ENCODE measurements around the gene FAM117A.
"Not testable (repeated sequence)": the region's sequence is repeated elsewhere in the genome, so short reads cannot be mapped to it uniquely, and the experiment has no call there.

Gene FAM117A

DNA sequence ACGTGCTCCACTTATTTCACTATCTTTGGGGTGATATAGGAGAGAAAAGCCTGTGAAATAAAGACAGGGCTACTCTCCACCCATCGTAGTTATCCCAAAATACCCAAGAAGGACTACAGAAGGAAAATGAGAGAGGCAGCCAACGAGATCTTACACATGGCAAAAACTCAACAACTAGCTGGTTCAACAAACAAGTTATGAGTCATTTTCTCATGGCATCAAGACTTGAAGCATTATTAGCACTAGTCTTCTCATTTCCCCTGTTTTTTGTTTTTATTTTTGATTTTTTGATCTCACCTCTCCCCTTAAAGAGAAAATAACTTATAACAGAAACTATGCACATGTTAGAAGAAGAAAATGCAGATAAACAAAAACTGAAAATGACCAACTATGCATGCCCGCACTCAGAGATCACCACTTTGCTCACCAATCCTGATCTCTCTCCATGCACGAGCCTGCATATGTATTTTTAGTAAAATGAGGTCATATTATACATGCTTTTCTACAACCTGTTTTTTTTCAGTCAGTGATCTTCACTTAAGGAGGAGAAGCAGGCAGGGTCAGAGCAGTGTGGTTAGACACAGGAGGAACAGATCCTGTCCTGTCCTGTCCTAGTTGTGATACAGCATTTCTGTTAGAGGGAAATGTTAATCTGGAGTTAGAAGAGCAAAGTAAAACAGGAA, 22.8 kb downstream of the FAM117A start:
- DNase-seq (ENCODE audit: low spot score), result no peak
- FAIRE-seq, result no peak

DNA sequence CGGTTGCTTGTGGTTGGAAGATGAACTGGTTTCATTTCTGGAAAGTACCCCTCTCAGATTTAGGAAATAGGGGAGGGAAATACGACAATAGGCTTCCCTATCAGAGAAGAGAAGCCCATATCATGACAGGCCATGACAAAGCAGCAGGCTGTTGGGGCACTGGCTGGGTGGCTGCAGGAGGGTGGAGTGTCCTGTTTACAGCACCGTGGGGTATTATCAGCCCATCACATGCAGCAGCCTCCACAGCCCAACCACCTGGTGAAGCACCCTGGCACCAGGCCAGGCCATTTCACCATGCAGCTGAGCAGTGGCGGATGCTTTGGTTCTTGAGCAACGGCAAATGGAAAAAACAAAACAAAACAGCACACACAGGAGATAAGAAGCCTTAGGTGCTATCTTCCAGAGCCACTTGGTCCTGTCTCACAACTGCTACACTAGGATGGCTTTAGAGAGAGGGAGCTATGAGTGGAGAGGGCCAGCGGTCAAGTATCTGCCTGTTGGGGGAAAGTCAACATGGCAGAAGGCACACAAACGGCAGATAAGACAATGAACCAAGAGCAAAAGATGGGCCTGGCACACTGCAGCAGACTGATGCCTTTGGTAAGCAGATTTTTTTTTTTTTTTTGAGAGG, 24.2 kb downstream of the FAM117A start:
- DNase-seq (ENCODE audit: low spot score) (no peak), FAIRE-seq (no peak)

DNA sequence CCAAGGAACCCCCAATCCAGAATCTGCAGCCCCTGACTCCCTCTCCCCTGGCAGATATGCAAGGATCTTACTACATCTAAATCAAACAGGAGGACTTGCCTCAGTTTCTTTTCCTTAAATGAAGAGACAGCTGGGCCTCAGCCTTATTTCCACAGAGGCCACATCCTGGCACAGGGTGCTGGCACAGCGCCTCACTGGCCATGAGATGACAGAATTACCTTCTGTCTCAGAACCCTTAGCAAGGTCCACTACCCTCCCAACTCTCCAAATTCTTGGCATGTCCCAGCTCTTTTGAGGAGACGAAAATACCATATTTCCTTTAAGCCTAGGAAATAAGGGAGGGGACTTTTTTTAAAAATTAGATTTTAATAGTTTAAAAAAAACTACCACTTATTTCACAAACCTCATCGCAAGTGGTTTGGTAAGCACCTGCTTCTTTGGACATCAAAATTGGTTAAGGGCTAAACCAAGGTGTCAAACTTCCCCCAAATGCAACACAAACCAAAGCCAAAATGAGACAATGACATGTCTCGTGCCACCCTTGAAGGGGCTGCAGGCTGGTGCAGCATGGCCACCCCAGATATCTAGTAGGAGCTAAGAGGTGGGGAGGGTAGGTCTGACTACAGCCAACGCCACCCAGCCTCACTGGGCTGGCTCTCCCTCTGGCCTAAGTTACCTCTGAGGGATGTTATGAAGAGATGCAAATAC, 25.3 kb downstream of the FAM117A start:
- FAIRE-seq (no peak), DNase-seq (ENCODE audit: low spot score) (no peak)

DNA sequence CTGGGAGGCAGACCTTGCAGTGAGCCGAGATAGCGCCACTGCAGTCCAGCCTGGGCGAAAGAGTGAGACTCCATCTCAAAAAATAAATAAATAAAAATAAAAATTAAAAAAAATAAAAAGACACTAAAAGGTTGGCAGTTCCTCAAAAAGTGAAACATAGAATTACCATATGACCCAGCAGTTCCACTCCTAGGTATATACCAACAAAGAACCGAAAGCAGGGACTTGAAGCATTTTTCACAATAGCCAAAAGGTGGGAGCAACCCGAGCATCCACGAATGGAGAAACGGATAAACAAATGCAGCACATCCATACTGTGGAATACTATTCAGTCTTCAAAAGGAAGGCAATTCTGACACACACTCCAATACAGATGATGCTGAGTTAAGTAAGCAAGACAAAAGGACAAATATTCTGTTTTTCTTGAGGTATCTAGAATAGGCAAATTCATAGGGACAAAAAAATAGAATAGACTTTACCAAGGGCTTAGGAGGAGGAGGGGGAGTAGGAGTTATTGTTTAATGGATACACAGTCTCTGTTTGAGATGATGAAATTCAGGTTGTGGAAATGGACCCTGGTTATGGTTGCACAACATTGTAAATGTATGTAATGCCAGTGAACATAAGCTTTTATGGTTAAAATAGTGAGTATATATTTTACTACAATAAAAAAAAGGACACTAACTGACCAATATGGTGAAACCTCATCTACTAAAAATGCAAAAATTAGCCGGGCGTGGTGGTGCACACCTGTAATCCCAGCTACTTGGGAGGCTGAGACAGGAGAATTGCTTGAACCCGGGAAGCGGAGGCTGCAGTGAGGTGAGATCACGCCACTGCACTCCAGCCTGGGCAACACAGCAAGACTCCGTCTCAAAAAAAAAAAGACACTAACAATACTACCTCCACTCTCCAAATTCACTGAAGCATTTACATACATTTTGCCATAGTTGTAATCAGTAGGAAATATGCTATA, 29.1 kb downstream of the FAM117A start:
- FAIRE-seq, result no peak

DNA sequence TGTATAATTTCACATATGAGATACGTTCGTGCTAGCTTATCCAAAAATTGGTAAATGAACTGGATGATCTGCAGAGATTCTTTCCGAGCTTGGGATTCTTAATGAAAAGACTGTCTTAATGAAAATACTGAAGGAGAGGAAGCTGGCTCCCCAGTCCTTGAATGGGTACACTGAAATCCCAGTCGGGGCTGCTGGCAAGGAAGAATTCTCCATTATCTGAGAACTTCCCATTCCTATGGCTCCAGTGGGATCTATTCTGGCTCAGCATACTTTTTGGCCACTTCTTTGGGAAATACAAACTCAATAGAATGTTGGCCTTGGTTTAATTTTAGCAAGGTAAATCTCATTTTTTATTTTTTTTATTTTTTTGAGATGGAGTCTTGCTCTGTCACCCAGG, 32.5 kb downstream of the FAM117A start:
- DNase-seq (ENCODE audit: low spot score), result no peak
- no peak for FAIRE-seq

More for the DNA sequence above, 29.1 kb downstream of the FAM117A start:
- DNase-seq (ENCODE audit: low spot score), result no peak

DNA sequence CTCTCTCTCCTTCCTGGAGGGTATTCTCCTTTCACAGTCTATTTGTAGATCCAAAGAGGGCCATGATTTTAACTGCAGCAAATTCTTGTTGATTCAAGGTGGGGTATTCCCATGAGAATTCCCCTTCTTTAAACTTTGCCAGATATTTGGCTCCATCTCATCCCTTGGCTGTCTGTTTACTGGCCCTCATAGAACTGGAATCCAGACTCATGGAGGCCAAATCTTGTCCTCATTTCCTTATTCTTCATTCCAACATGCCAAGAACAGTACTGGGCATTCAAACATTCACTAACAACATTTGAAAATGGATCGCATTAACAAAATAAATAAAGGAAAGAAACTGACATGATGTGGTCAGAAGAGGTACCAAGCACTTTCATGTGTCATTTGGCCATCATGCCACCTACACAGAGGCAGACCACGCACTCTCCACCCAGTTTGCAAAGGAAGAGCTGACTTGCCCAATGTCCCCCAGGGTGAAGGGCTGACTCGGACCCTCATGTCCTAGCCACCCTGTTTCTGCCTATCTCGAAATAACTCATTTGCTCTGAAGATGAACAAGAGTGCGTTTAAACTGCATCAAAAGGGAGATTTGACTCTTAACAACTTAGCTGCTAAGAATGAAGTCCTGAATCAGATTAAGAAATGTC, 33.0 kb downstream of the FAM117A start:
- DNase-seq (ENCODE audit: low spot score) (no peak), FAIRE-seq (no peak)

DNA sequence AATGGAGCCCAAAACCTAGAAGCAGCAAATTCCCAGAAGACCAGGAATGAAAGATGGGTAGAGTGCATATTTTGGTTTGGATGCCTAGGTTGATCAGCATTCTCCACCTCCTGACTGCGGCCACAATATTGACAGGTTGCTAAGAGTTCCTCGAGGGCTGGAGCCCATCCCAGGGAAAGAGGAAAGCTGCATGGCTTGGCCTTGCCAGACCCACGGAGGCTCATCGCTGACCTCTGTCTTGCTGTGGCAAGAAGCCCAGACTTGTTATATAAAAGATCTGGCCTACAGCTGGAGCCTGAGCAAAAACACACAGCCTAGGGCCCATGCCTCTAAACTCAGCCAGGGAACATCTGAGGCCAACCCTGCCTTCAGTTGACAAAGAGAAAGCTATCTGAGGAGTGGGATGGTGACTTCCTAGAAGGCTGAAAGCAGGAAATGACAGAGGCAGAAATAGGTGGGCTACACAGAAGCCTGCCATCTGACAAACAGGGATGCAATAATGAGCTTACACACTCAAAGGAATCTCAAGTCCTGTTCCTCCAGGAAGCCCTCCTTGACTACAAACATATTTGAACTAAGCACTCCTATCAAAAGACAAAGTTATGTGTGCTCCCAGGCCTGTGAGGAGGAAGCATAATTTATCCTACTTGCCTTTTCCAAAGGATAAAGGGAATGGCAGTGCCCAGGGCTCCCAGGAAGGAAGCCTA, 33.7 kb downstream of the FAM117A start:
- DNase-seq (ENCODE audit: low spot score) (no peak), FAIRE-seq (no peak)

DNA sequence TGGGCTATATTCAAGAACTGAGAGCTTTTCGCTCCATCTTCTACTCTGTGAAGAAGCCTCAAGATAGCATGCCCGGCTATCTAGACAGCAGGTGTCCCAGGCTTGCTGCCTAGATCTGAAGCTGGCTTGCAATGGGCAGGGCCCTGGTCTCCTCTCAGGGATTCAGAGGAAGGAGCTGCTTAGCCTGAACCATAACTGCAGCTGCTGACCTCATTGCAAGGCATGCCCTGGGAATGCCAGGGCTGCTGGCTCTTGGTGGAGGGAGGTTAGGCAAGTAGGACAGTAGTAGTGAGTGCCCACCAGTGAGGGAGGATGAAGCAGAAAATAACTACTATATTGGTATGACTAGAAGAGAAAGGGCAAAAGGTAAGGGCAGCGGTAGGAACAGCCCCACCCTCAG, 34.9 kb downstream of the FAM117A start:
- no peak for FAIRE-seq

DNA sequence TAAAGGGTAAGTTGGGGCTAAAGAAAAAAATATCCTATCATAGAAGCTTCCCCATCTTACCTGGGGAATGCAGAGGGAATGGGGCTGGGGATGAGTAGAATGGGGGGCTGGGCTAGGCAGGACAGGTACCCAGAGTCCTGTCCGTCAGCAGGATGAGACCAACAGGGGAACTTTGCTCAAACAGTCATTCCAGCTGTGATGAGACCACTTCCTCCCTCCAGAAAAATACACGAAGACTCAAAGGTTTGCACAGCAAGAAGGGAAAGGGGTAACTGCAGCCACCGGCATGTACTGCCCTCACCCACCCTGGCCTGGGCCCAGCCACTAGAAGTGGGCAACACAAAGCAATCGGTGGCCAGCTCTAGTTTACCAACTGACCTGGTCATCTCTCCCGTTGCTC, 35.5 kb downstream of the FAM117A start:
- FAIRE-seq (no peak), DNase-seq (ENCODE audit: low spot score) (no peak)

More for the DNA sequence above, 34.9 kb downstream of the FAM117A start:
- no peak for DNase-seq (ENCODE audit: low spot score)

DNA sequence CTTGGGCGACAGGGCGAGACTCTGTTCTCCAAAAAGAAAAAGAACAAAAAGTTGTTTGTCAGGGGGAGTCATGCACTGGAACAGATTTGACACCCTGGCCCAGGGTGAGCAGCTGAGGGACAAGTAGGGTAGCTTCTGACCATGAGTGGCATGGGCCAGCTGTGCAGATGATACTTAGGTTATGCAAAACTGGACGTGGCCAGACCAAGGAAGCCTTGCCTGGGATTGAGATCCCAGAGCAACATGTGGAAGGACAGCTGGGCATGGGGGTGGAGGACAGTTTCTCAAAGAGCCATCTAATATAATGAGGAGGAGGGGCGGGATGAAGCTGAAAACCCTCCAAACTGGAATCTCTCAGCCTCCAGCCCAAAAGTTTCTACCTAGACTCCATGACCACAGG, 36.6 kb downstream of the FAM117A start:
- FAIRE-seq (no peak), DNase-seq (ENCODE audit: low spot score) (no peak)

DNA sequence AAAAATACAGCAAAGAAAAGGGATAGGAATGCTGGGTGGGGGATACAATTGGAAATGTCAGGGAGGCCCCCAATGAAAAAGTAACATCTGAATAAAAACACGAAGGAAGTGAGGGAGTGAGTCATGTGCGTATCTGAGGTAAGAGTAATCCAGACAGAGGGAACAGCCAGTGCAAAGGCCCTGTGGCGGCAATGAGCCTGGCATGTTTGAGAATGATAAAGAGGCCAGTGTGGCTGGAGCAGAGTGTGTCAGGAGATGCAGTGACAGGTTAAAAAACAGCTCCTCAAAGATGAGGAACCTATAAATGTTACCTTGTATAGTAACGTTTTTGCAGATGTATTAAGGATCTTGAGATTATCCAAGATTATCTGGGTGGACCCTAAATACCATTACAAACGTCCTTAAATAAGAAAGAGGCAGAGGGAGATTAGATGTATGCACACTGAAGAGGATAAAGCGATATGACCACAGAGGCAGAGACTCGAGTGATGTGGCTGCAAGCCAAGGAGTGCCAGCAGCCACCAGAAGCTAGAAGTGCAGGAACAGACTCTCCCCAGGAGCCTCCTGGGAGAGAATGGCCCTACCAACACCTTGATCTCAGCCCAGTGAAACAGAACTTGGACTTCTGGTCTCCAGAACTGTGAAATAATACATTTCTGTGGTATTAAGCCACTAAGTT, 38.3 kb downstream of the FAM117A start:
- FAIRE-seq, result no peak
- no peak for DNase-seq (ENCODE audit: low spot score)

DNA sequence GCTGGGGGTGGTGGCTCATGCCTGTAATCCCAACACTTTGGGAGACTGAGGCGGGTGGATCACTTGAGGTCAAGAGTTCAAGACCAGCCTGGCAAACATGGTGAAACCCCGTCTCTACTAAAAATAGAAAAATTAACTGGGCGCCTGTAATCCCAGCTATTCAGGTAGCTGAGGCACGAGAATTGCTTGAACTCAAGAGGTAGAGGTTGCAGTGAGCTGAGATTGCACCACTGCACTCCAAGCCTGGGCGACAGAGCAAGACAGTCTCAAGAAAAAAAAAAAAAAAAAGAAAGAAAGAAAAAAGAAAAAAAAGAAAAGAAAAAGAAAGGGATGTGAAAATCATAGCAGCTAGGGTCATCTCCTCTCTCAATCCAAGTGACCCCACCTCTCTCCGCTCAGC, 39.4 kb downstream of the FAM117A start:
- not testable (repeated sequence) for FAIRE-seq; DNase-seq (ENCODE audit: low spot score)

DNA sequence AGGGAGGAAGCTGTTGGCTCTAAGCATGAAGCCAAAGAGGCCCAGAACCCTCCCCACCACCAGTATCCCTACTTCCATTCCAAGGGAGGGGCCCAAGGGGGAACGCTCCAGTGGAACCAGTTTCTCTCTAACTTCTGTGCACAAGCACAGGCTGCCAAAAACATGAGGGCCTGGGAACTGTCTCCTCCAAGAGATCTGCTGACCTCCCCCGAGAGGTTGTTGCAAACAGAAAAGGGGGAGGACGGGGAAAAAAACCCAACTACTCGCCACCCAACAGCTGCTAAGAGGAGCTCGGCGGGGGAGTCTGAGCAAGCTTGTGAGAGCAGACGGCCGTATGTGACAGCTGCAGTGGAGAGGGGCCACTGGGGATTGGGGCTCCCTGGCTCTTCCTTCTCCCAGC, 40.5 kb downstream of the FAM117A start:
- no peak for FAIRE-seq
- no peak for DNase-seq (ENCODE audit: low spot score)

DNA sequence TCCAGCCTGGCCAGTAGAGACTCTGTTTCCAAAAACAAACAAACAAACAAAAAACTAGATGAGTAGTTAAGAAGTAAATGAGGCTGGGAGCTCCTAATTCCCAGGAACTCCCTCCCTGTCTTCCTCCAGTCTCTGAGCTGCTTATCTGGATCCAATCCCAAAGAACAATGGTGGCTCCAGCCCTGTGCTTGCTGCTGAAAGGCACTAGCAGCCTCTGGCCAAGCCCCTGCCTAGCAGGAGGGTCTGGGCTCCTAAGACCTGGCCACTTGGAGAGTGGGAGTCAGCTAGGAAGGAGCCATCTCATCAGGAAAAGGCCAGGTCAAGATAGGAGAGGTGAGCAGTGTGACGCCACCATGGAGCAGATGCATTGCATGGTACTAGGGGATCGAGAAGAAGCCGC, 41.9 kb downstream of the FAM117A start:
- no peak for DNase-seq (ENCODE audit: low spot score)
- no peak for FAIRE-seq

DNA sequence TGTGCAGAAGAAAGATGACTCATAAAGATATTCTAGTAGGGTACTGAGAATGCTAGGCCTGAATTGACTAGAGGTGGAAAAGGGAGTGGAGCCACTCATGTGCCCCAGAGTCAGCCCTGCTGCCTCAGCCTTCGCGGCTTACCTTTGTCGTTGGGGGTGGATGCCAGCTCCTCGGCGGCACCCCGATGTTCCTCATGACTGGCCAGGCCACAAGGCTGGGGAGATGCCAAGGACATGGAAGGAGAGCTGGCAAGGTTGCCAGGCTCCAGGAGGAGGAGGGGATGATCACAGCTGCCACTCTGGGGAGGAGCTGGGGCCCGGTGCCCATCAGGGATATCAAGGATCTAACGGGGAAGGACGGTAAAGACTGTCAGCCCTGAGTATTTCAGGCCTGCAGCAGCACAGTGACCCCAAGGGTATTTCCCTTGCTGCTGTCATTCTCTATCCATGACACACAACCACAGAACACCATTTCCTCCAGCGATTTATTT, 46.5 kb downstream of the FAM117A start:
- DNase-seq (ENCODE audit: low spot score), result no peak
- FAIRE-seq, result no peak

DNA sequence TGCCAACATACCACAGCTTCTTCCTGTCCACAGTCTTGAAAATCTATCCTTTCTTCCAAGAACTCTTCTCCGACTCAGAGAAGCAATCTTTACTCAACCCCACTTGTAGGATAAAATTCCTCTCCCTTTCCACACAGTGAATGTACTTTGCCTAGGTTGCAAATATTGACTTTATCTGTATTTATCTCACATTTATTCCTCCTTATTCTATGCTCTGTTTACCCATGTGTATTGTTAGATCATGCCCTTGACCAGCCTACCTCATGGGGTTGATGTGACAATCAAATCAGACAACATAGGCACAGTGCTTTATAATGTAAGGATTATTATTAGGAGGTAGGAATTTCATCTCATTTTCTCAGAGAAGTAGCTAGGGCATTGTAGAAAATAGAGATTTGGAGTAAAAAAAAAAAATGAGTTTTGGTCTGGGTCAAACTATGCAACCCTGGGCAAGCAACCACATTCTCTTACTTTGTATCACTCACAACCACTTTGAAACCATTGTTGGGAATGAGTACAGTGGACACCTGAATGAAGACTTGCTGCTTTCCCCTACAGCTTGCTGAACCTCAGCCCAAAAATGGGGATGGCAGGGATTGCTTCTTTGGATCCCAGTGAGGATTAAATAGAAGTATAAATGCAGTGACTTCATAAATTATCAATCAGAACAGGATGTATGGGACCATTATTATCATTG, 47.1 kb downstream of the FAM117A start:
- DNase-seq (ENCODE audit: low spot score), result no peak
- FAIRE-seq, result no peak

DNA sequence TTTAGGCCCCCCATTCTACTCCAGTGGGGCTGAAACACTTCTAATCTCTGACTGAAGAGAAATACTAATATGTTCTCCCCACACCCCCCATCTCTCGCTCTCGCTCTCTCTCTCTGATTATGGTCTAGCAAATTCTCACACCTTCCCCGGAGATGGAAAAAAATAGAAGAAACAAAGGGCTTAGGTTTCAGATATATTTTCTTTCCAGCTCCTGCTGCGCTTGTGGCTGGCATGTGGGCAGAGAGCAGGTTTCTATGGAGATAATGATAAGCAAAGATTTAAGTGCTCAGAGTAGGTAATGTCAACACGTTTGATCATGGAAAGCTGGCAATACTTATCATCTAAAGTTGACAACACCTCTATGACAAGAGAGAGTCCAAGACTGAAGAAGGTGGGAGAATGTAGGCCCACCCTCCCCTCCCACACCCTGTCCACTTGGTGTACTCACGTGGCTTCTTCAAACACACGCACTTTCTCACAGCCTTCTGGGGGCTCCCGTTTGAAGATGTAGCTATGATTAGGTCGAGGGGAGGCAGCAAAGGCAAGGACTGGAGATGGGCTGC, 48.1 kb downstream of the FAM117A start:
- DNase-seq (ENCODE audit: low spot score) (no peak), FAIRE-seq (no peak)

DNA sequence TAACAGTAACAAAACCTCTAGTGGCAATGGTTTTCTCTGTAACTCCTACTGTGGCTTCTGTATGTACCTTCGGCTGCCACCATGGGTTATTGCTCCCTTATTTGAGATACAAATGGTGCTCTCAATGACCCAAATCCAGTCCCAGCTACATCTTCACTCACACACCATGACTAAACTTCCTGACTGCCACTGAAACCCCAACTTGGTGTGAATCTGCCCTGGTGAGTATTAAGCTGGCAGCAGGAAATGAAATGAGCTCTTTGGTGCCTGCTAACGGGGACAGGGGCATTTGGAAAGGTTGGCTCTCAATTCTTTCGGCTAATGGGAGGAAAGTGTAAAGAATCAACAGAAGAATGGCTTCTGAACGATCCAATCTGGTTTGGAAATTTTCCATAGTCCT, 48.7 kb downstream of the FAM117A start:
- FAIRE-seq (no peak), DNase-seq (ENCODE audit: low spot score) (no peak)

Measured in RCC 7860 (cell line).